Measurements from ENCODE around the gene LCN6.

LCN6 gene

GRCh38 chr9:136740971-136741882 is 7.1 kb downstream of the LCN6 start:
- no peak for DNase-seq (ENCODE audit: low read depth)
- H3K4me3 ChIP-seq (ENCODE audit: low read depth, low read length), result no peak overlapping the region
- TF ChIP-seq CTCF (IDR thresholded peaks at IDR 0.05; ENCODE audit: insufficient read depth, low read depth, low read length, missing control alignments), result no peak

- no peak for TF ChIP-seq CTCF (IDR thresholded peaks at IDR 0.05; ENCODE audit: insufficient read depth, low read depth, low read length, missing control alignments)
- DNase-seq (ENCODE audit: low read depth), result no peak
- H3K4me3 ChIP-seq (ENCODE audit: low read depth, low read length), result no peak overlapping the region
Measured at GRCh38 chr9:136740491-136740890, 7.8 kb downstream of the LCN6 start.

- TF ChIP-seq CTCF (IDR thresholded peaks at IDR 0.05; ENCODE audit: insufficient read depth, low read depth, low read length, missing control alignments), result no peak
- no peak overlapping the region for H3K4me3 ChIP-seq (ENCODE audit: low read depth, low read length)
- DNase-seq (ENCODE audit: low read depth), result no peak
Measured at GRCh38 chr9:136740069-136740468, 8.3 kb downstream of the LCN6 start.

- no peak overlapping the region for H3K4me3 ChIP-seq (ENCODE audit: low read depth, low read length)
- TF ChIP-seq CTCF (IDR thresholded peaks at IDR 0.05; ENCODE audit: insufficient read depth, low read depth, low read length, missing control alignments), result no peak
- no peak for DNase-seq (ENCODE audit: low read depth)
Measured at GRCh38 chr9:136739509-136739908, 8.8 kb downstream of the LCN6 start.

GRCh38 chr9:136738960-136739359 is 9.4 kb downstream of the LCN6 start:
- no peak overlapping the region for H3K4me3 ChIP-seq (ENCODE audit: low read depth, low read length)
- no peak for TF ChIP-seq CTCF (IDR thresholded peaks at IDR 0.05; ENCODE audit: insufficient read depth, low read depth, low read length, missing control alignments)
- no peak for DNase-seq (ENCODE audit: low read depth)

GRCh38 chr9:136735812-136736480 is 12.4 kb downstream of the LCN6 start:
- no peak for DNase-seq (ENCODE audit: low read depth)
- no peak overlapping the region for H3K4me3 ChIP-seq (ENCODE audit: low read depth, low read length)
- TF ChIP-seq CTCF (IDR thresholded peaks at IDR 0.05; ENCODE audit: insufficient read depth, low read depth, low read length, missing control alignments), result no peak

Data from GM12865 (cell line).